Activated T-helper 2 cell treated with anti-CD3 and anti-CD28 coated beads, Interferon-gamma antibody, Interleukin-2, Interleukin-4, amounts not matched to agents 10 μg/mL and 5 μg/mL and 100 μg/mL, durations not matched to agents 14 hours and 24 hours and 36 hours (primary cell): ENCODE results near the gene EYS. TPM values are rescaled to one million over a fixed set of nuclear protein-coding genes. Genes with fewer than 3 reads are reported as not detected.

Source experiments
- DNase-seq: peaks from one replicate; pipeline ENCODE4 v3.0.0; 2021; ENCODE audit warnings: low spot score
- H3K27ac Mint-ChIP-seq: one replicate; pipeline ENCODE4 v1.8.0; 2021; ENCODE audit warnings: mixed read lengths
- H3K27me3 Mint-ChIP-seq: one replicate; pipeline ENCODE4 v1.8.0; 2021; ENCODE audit warnings: low read depth, mixed read lengths
- H3K36me3 Mint-ChIP-seq: one replicate; pipeline ENCODE4 v1.8.0; 2021; ENCODE audit warnings: low read depth, mixed read lengths
- H3K4me1 Mint-ChIP-seq: one replicate; pipeline ENCODE4 v1.8.0; 2021; ENCODE audit warnings: low read depth, mixed read lengths
- H3K4me3 Mint-ChIP-seq: one replicate; pipeline ENCODE4 v1.8.0; 2021; ENCODE audit warnings: low read depth, mild to moderate bottlenecking, moderate library complexity, mixed read lengths
- H3K9me3 Mint-ChIP-seq: one replicate; pipeline ENCODE4 v1.8.0; 2021; ENCODE audit warnings: mixed read lengths
- intact Hi-C: fragments of 100-400 bp; cut with micrococcal nuclease; formaldehyde crosslinking; loops from one replicate; pipeline ENCODE4 v1.15.1; 2023
- total RNA-seq: library from RNA; stranded (reverse); gene quantifications from 2 replicates; pipeline ENCODE4 v1.2.3, GENCODE V29; 2022

EYS gene
- total RNA-seq, 1 donor from 2014 or later: not detected

DNA sequence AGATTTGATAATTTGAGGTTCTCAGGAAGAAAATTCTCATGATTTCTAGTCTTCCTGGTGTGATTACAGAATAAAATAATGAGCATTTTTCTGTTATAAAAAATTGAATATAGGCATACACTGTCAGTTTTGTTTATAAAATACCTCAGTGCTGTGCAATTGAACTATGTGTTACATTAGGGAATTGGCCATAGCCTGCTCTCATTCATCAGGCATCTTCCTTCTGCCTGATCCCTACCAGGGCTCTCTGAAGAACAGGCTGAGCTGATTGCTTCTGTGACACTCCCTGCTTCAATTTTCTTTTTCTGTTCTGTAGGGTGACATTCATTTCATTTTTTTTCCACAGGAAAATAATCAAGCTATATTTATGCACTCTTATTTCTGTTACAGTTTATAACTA lies 1908.6 kb downstream of the EYS start:
- no peak overlapping the region for H3K27ac Mint-ChIP-seq
- peaks cover 2% of the 10 kb centered on the region for H3K27me3 Mint-ChIP-seq
- H3K4me1 Mint-ChIP-seq: no peaks in the 10 kb centered on the region
- intact Hi-C loops: no loop called here
- H3K4me3 Mint-ChIP-seq: no peak overlapping the region
- no peaks in the 10 kb centered on the region for H3K36me3 Mint-ChIP-seq
- H3K9me3 Mint-ChIP-seq: no peaks in the 10 kb centered on the region
- DNase-seq: no peak

- intact Hi-C loops: no loop called here
- no peak overlapping the region for H3K27ac Mint-ChIP-seq
Measured at GRCh38 chr6:63797721-63798120, 1909.3 kb downstream of the EYS start.

GRCh38 chr6:63795826-63796225 lies 1911.2 kb downstream of the EYS start:
- H3K4me3 Mint-ChIP-seq: no peak overlapping the region
- no peak for DNase-seq
- no peaks in the 10 kb centered on the region for H3K36me3 Mint-ChIP-seq

More at GRCh38 chr6:63797721-63798120, 1909.3 kb downstream of the EYS start:
- Mint-ChIP-seq H3K9me3 (no peaks in the 10 kb centered on the region), H3K36me3 (no peaks in the 10 kb centered on the region), H3K27me3 (peaks cover 2% of the 10 kb centered on the region), H3K4me3 (no peak overlapping the region), H3K4me1 (no peaks in the 10 kb centered on the region)
- no peak for DNase-seq

DNA sequence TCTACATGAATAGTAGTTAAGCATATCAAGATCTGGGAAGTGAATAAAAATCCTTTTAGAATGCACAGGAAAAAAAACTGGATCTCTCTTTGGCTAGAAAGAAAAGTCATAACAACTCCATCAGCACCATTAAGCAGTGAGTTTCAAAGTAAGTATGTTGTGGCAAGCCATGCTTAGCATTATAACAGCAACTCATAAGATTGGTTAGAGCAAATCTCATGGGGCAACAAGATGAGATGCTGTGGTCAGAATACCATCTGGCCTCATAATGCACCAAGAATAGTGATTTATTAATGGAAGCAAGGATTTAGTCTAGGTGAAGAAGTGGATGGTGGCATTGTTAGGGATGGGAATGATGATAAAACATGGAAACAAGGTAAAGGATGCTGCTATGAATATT lies 1912.0 kb downstream of the EYS start:
- Mint-ChIP-seq H3K9me3 (no peaks in the 10 kb centered on the region), H3K36me3 (no peaks in the 10 kb centered on the region), H3K27me3 (no peaks in the 10 kb centered on the region), H3K27ac (no peak overlapping the region), H3K4me1 (no peaks in the 10 kb centered on the region), H3K4me3 (no peak overlapping the region)
- intact Hi-C loops: no loop called here
- DNase-seq: no peak

More at GRCh38 chr6:63795826-63796225, 1911.2 kb downstream of the EYS start:
- H3K9me3 Mint-ChIP-seq: no peaks in the 10 kb centered on the region
- H3K4me1 Mint-ChIP-seq: no peaks in the 10 kb centered on the region
- intact Hi-C loops: no loop called here
- no peak overlapping the region for H3K27ac Mint-ChIP-seq
- no peaks in the 10 kb centered on the region for H3K27me3 Mint-ChIP-seq

GRCh38 chr6:63793465-63794137 lies 1913.4 kb downstream of the EYS start:
- no peak overlapping the region for H3K4me3 Mint-ChIP-seq
- intact Hi-C loops: no loop called here
- no peak for DNase-seq
- no peaks in the 10 kb centered on the region for H3K36me3 Mint-ChIP-seq
- H3K4me1 Mint-ChIP-seq: no peaks in the 10 kb centered on the region
- no peaks in the 10 kb centered on the region for H3K9me3 Mint-ChIP-seq
- no peaks in the 10 kb centered on the region for H3K27me3 Mint-ChIP-seq
- no peak overlapping the region for H3K27ac Mint-ChIP-seq

DNA sequence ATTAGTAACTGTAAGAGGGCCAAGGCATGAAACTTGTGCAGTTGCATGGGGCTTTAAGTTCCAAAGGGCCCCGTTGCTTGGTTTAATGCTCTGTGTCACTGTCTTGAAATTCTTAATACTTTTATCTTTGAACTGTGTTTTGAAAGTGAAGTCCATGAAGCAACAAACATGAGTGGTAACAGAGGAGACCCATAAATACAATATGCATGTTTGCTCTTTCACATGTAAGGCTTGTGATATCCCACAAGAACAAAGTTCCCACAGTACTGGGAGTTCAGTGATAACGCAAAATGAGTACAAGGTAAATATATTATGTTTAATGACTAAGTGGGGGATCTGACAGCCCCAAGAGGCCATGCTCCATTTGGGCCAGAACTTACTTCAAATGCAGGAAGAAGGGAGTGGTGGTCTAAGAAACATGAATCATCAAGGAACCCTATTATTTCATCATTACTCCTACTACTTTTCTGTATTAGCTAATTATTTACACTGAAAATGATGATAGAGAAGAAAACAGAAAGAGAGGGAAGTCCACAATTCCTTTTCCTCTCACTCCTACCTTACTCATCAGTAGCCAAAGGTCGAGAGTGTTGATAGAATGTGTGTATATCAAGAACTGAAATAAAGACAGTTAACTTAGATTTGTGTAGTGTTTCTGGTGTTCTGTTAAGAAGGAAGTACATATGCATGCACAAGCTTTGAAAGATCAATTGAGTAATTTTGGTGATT lies 1914.1 kb downstream of the EYS start:
- H3K4me3 Mint-ChIP-seq: no peak overlapping the region
- DNase-seq: no peak
- no peak overlapping the region for H3K27ac Mint-ChIP-seq
- no peaks in the 10 kb centered on the region for H3K36me3 Mint-ChIP-seq
- no peaks in the 10 kb centered on the region for H3K27me3 Mint-ChIP-seq
- H3K4me1 Mint-ChIP-seq: no peaks in the 10 kb centered on the region
- intact Hi-C loops: no loop called here
- H3K9me3 Mint-ChIP-seq: no peaks in the 10 kb centered on the region

DNA sequence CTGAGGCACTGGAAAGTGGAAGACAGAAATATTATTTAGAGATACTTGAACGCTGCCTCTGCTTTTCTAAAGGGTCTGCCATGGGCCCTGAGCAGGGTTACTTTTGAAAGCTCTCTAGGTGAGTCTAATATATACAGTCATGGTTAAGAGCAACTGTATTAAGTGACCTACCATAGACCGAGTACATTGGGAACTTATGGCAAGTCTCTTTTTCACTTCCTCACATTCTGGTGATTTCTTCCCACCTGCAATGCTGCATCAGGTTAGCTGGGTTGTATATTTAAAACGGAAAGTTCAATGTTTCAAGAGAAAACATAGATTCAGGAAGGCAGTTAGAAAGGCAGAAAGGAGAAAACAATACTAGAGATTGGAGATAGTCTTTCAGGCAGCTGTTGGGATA lies 1916.7 kb downstream of the EYS start:
- intact Hi-C loops: no loop called here
- no peaks in the 10 kb centered on the region for H3K36me3 Mint-ChIP-seq
- DNase-seq: no peak
- H3K4me3 Mint-ChIP-seq: no peak overlapping the region
- H3K4me1 Mint-ChIP-seq: no peaks in the 10 kb centered on the region
- no peaks in the 10 kb centered on the region for H3K9me3 Mint-ChIP-seq
- H3K27me3 Mint-ChIP-seq: no peaks in the 10 kb centered on the region
- no peak overlapping the region for H3K27ac Mint-ChIP-seq

DNA sequence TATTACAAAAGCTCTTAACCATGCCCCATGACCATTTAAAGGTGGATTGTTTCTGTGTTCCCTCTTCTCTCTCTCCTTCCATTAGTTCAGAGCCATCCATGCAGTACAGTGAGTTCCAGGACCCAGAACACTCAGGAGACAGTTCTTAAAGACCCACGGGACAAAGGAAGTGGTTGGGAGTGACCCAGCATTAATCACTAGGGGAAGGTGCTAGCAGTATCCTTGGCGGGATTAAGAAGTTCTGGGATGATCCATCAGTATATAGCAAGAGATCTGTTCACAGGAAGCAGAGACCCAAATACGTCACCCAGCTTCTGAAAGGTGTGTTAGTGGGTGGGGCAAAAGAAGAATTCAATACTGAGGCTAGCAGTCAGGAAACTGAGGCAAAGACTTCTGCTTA lies 1917.3 kb downstream of the EYS start:
- intact Hi-C loops: no loop called here
- no peaks in the 10 kb centered on the region for H3K27me3 Mint-ChIP-seq
- H3K4me3 Mint-ChIP-seq: no peak overlapping the region
- H3K36me3 Mint-ChIP-seq: no peaks in the 10 kb centered on the region
- H3K4me1 Mint-ChIP-seq: no peaks in the 10 kb centered on the region
- H3K27ac Mint-ChIP-seq: no peak overlapping the region
- no peak for DNase-seq
- no peaks in the 10 kb centered on the region for H3K9me3 Mint-ChIP-seq

DNA sequence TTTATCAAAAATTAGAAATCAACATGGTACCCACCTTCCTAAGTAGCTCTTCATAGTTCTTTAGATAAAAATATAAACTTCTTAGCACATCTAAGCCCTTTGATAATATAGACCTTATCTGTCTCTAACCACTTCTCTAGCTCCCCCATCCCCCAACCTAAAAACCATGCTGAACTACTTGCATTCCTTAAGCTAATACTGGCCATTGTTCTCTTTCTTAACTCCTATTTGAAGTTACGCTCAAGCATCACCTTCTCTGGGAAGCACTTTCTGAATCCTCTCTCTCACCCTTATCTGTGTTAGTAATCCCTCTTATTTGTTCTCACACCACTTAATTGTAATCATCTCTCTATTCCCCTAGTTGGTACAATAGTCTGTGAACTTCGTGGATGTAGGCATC lies 1918.5 kb downstream of the EYS start:
- Mint-ChIP-seq H3K4me3 (no peak overlapping the region), H3K9me3 (no peaks in the 10 kb centered on the region), H3K27ac (no peak overlapping the region), H3K4me1 (no peaks in the 10 kb centered on the region), H3K36me3 (no peaks in the 10 kb centered on the region), H3K27me3 (no peaks in the 10 kb centered on the region)
- no peak for DNase-seq
- intact Hi-C loops: no loop called here

DNA sequence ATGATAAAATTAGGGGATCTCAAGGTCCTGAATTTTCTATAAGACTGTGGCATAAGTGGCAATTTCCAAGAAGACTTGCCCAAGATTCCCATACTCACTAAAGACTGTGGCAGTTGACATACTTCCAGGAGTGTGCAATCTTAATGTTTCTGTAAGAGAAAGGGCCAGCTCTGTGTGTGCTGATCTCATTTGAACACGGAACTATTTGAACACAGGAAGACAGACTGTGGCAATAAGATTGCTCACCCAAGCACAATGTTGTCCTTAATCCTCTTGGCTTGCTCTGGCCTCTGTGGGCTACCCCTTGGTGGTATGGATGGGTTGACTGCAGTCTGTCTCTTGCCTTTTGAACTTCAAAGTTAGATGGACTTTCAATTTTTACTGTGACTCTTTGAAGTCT lies 1920.0 kb downstream of the EYS start:
- Mint-ChIP-seq H3K36me3 (no peaks in the 10 kb centered on the region), H3K4me1 (no peaks in the 10 kb centered on the region), H3K27me3 (no peaks in the 10 kb centered on the region), H3K4me3 (no peak overlapping the region), H3K27ac (no peak overlapping the region), H3K9me3 (no peaks in the 10 kb centered on the region)
- intact Hi-C loops: no loop called here
- no peak for DNase-seq

DNA sequence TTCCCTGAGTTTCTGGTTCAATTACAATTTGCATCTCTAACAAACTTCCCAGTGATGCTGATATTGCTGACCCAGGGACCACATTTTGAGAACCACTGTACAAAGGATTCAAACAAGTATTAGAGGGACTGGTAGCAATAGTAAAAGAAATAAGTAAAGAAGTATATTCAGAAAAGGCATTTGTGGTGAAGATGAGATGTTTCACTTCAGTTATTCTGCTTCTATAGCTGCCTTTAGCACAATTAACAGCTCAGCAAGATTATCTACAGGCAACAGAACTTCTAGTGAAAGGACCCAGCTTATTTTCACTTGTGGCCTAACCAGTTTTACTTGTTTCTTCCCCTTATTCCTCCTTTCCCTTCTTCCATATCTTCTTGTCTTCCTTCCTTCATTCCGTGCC lies 1922.0 kb downstream of the EYS start:
- no peak for DNase-seq
- no peaks in the 10 kb centered on the region for H3K4me1 Mint-ChIP-seq
- H3K9me3 Mint-ChIP-seq: no peaks in the 10 kb centered on the region
- no peak overlapping the region for H3K27ac Mint-ChIP-seq
- intact Hi-C loops: no loop called here
- H3K27me3 Mint-ChIP-seq: no peaks in the 10 kb centered on the region
- H3K4me3 Mint-ChIP-seq: no peak overlapping the region
- H3K36me3 Mint-ChIP-seq: no peaks in the 10 kb centered on the region

- intact Hi-C loops: no loop called here
- DNase-seq: no peak
- Mint-ChIP-seq H3K27me3 (no peaks in the 10 kb centered on the region), H3K4me1 (no peaks in the 10 kb centered on the region), H3K4me3 (no peak overlapping the region), H3K27ac (no peak overlapping the region), H3K36me3 (no peaks in the 10 kb centered on the region), H3K9me3 (no peaks in the 10 kb centered on the region)
Measured at GRCh38 chr6:63783096-63783495, 1923.9 kb downstream of the EYS start.

- intact Hi-C loops: no loop called here
- H3K4me3 Mint-ChIP-seq: no peak overlapping the region
- H3K9me3 Mint-ChIP-seq: no peaks in the 10 kb centered on the region
- no peak overlapping the region for H3K27ac Mint-ChIP-seq
- H3K36me3 Mint-ChIP-seq: no peaks in the 10 kb centered on the region
- no peaks in the 10 kb centered on the region for H3K4me1 Mint-ChIP-seq
- H3K27me3 Mint-ChIP-seq: peaks cover 19% of the 10 kb centered on the region
- no peak for DNase-seq
Measured at GRCh38 chr6:63774961-63775360, 1932.1 kb downstream of the EYS start.
